Small intestine (tissue), 7 donors: ENCODE results near the gene AKAP6. TPM values are rescaled to one million over a fixed set of nuclear protein-coding genes. Genes with fewer than 3 reads are reported as not detected.
"Not testable (repeated sequence)": the region's sequence is repeated elsewhere in the genome, so short reads cannot be mapped to it uniquely, and the experiment has no call there.

Experiments used
- DNase-seq, 2 donors: peaks; one replicate each; pipeline versions ENCODE4 v3.0.0 to v3.0.0-alpha.2; 2013
- FAIRE-seq: peaks from 2 replicates; lab custom pipeline; 2012; peaks lifted over from hg19 to GRCh38; lab: Jason Lieb, UNC
- H3K27ac ChIP-seq, 3 donors: one replicate each; pipeline ENCODE4 v1.5.1; 2013; ENCODE audit warnings: low read length in 2 of 3, mild to moderate bottlenecking in 2 of 3, control low read depth in 1 of 3, inconsistent platforms in 1 of 3, low read depth in 1 of 3, moderate library complexity in 1 of 3
- H3K27me3 ChIP-seq, 3 donors: one replicate each; pipeline ENCODE4 v1.6.1; 2013; ENCODE audit warnings: low read length in 3 of 3, inconsistent platforms in 1 of 3; ENCODE audit not compliant: control insufficient read depth in 3 of 3, insufficient read depth in 3 of 3
- H3K36me3 ChIP-seq, 3 donors: one replicate each; pipeline ENCODE4 v1.6.1; 2013; ENCODE audit warnings: low read length in 3 of 3, inconsistent platforms in 1 of 3, low read depth in 1 of 3, mild to moderate bottlenecking in 1 of 3, moderate library complexity in 1 of 3; ENCODE audit not compliant: control insufficient read depth in 3 of 3, insufficient read depth in 2 of 3
- H3K4me1 ChIP-seq, 3 donors: one replicate each; pipeline ENCODE4 v1.6.1; 2013; ENCODE audit warnings: low read length in 2 of 3, inconsistent platforms in 1 of 3, low read depth in 1 of 3, mild to moderate bottlenecking in 1 of 3, moderate library complexity in 1 of 3; ENCODE audit not compliant: control insufficient read depth in 3 of 3, insufficient read depth in 2 of 3
- H3K4me3 ChIP-seq, 3 donors: one replicate each; pipeline ENCODE4 v1.5.1; 2013; ENCODE audit warnings: low read length in 3 of 3, control low read depth in 1 of 3, inconsistent platforms in 1 of 3, low read depth in 1 of 3, mild to moderate bottlenecking in 1 of 3, moderate library complexity in 1 of 3
- H3K9me3 ChIP-seq, 2 donors: one replicate each; pipeline ENCODE4 v1.6.1; 2013; ENCODE audit warnings: low read depth in 1 of 2, low read length in 1 of 2; ENCODE audit not compliant: control insufficient read depth in 2 of 2, insufficient read depth in 1 of 2
- WGBS, 3 donors: extraction: QIAGEN DNeasy Blood & Tissue Kit; methylation state at CpG; one replicate each; pipeline ENCODE4 v1.1.7; 2013; 5-methylcytosine and 5-hydroxymethylcytosine counted together
- polyA plus RNA-seq, 4 donors: library from polyadenylated mRNA; stranded (reverse) in 3 of 4; unstranded in 1 of 4; fragments of 200-250 nt in 3 of 4; fragments of 120-200 nt in 1 of 4; gene quantifications; one replicate each; pipeline versions ENCODE4 v1.2.1 to v1.2.3, GENCODE V29; 2013
- donor health status: healthy with polysubstance abuse.
- donor health status: control.
- donor health status: control.
- donor health status: Bipolar disorder and iron deficiency.
- donor health status: healthy.

Gene AKAP6
- polyA plus RNA-seq, 4 donors, result 0.45 to 3.6 (median 0.96) TPM

- 85 to 90% (median 89%) methylated on average over 2 of the region's 2 CpGs for WGBS, 3 donors
- FAIRE-seq (no peak), DNase-seq (no peak)
- no peak overlapping the region for H3K4me3 ChIP-seq
- H3K9me3 ChIP-seq, result no peaks in the 10 kb centered on the region
- H3K27ac ChIP-seq, result no peak overlapping the region
- peaks cover 0 to 13% (median 4%) of the 10 kb centered on the region in 3 donors for H3K4me1 ChIP-seq
- H3K36me3 ChIP-seq, result no peaks in the 10 kb centered on the region
- no peaks in the 10 kb centered on the region for H3K27me3 ChIP-seq
Observed at GRCh38 chr14:32576977-32577376, 247.9 kb downstream of the AKAP6 start.

DNA sequence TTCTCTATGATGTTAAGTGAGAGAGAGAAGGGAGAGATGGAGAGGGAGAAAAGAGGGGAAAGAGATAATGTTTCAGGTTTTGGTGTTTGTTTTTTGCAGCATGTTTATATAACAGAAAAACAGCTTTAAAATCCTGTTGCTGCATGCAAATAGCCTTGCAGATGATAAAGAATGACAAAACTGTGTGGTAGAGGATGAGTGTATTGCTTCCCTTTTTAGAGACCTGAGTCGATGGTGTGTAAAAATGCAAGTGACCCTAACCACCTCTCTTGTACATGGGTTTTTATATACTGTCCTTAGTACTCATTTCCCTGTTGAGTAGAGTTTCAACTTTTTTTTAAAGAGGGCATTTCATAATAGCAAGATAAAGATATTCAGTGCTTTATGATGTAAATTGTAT lies 249.1 kb downstream of the AKAP6 start:
- FAIRE-seq (no peak), DNase-seq (no peak)
- H3K27ac ChIP-seq, result no peak overlapping the region
- H3K36me3 ChIP-seq, result no peaks in the 10 kb centered on the region
- H3K27me3 ChIP-seq, result no peaks in the 10 kb centered on the region
- 55 to 65% (median 55%) methylated on average over 1 of the region's 1 CpG for WGBS, 3 donors
- peaks cover 0 to 6% (median 0%) of the 10 kb centered on the region in 3 donors for H3K4me1 ChIP-seq
- no peak overlapping the region for H3K4me3 ChIP-seq
- H3K9me3 ChIP-seq, result peaks cover 0 to 2% of the 10 kb centered on the region in 2 donors

GRCh38 chr14:32583427-32583826 lies 254.3 kb downstream of the AKAP6 start:
- not testable (repeated sequence) for H3K27ac ChIP-seq, H3K4me1 ChIP-seq, DNase-seq, H3K36me3 ChIP-seq, FAIRE-seq, H3K4me3 ChIP-seq, H3K27me3 ChIP-seq
- 86 to 92% (median 91%) methylated on average over 10 to 12 of the region's 13 CpGs for WGBS, 3 donors
- H3K9me3 ChIP-seq, result peaks cover 0 to 16% of the 10 kb centered on the region in 2 donors

DNA sequence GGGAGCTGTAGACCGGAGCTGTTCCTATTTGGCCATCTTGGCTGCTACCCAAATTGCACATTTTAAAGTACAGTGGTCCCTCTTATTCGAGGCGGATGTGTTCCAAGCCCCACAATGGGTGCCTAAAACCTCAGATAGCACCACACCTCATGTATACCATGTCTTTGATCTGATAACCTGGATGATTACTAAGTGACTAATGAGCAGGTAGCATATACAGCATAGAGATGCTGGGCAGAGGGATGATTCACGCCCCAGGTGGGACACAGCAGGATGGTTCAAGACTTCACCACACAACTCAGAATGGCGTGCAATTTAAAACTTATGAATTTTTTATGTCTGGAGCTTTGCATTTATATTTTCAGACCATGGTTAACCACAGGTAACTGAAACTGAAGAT lies 255.0 kb downstream of the AKAP6 start:
- FAIRE-seq (no peak), DNase-seq (no peak)
- H3K36me3 ChIP-seq, result no peaks in the 10 kb centered on the region
- 92 to 99% (median 94%) methylated on average over 5 of the region's 5 CpGs for WGBS, 3 donors
- no peak overlapping the region for H3K4me3 ChIP-seq
- no peak overlapping the region for H3K27ac ChIP-seq
- no peaks in the 10 kb centered on the region for H3K4me1 ChIP-seq
- no peaks in the 10 kb centered on the region for H3K27me3 ChIP-seq
- peaks cover 0 to 16% of the 10 kb centered on the region in 2 donors for H3K9me3 ChIP-seq

DNA sequence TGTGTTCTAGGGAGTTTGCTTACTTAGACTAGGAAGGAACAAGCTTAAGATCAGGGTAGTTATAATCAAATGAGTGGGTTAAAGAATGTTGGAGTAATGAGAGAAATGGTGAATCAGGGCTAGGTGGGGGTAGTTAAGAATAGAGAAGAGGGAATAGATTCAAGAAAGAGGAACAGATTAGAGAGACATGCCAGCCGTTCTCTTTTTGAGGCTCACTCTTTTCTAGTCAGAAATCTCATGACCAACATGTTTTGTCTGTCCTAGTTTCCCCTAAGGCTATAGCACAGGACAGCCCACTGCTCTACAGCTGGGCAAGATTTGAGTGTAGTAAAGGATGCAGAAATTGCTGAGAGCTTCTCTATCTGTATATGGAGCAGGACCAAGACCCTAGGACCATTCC lies 258.4 kb downstream of the AKAP6 start:
- no peak for DNase-seq
- H3K36me3 ChIP-seq, result no peaks in the 10 kb centered on the region
- WGBS, 3 donors, result 71 to 86% (median 84%) methylated on average over 1 of the region's 1 CpG
- no peaks in the 10 kb centered on the region for H3K4me1 ChIP-seq
- no peak for FAIRE-seq
- H3K27me3 ChIP-seq, result no peaks in the 10 kb centered on the region
- no peak overlapping the region for H3K27ac ChIP-seq
- H3K4me3 ChIP-seq, result no peak overlapping the region
- H3K9me3 ChIP-seq, result peaks cover 0 to 16% of the 10 kb centered on the region in 2 donors

GRCh38 chr14:32588448-32589320 lies 259.6 kb downstream of the AKAP6 start:
- 57 to 67% (median 59%) methylated on average over 6 of the region's 6 CpGs for WGBS, 3 donors

DNA sequence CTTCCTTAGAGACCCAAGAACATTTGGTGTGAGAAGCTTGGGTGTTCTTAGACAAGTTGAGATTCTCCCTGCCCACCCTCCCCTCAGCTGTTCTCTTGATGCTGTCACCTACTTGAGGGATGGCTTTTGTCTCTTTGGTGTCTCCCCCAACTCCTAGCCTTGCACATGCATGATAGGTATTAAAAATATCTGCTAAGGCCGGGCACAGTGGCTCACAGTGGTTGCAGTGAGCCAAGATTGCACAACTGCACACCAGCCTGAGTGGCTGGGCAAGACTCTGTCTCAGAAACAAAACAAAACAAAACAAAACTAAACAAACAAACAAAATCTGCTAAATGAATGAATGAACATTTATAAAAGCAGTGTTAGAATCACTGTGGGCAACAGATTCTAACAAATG lies 261.1 kb downstream of the AKAP6 start:
- WGBS, 3 donors, result 67 to 72% (median 71%) methylated on average over 1 of the region's 1 CpG
- Histone ChIP-seq H3K9me3 (peaks cover 0 to 5% of the 10 kb centered on the region in 2 donors), H3K4me1 (peaks cover 0 to 2% (median 0%) of the 10 kb centered on the region in 3 donors), H3K27ac (no peak overlapping the region), H3K4me3 (no peak overlapping the region), H3K36me3 (no peaks in the 10 kb centered on the region), H3K27me3 (no peaks in the 10 kb centered on the region)
- FAIRE-seq (no peak), DNase-seq (no peak)

More at GRCh38 chr14:32588448-32589320, 259.6 kb downstream of the AKAP6 start:
- Histone ChIP-seq H3K27ac (no peak overlapping the region), H3K27me3 (no peaks in the 10 kb centered on the region), H3K4me1 (peaks cover 0 to 2% (median 0%) of the 10 kb centered on the region in 3 donors), H3K9me3 (peaks cover 0 to 10% of the 10 kb centered on the region in 2 donors), H3K36me3 (no peaks in the 10 kb centered on the region), H3K4me3 (no peak overlapping the region)
- no peak for FAIRE-seq
- DNase-seq, result peak; percentile 22 to 52

- Histone ChIP-seq H3K36me3 (no peaks in the 10 kb centered on the region), H3K4me3 (no peak overlapping the region), H3K27me3 (no peaks in the 10 kb centered on the region), H3K4me1 (peaks cover 0 to 2% (median 0%) of the 10 kb centered on the region in 3 donors), H3K9me3 (no peaks in the 10 kb centered on the region), H3K27ac (no peak overlapping the region)
- DNase-seq (no peak), FAIRE-seq (no peak)
- WGBS, 3 donors, result 27 to 32% (median 30%) methylated on average over 1 of the region's 1 CpG
Observed at GRCh38 chr14:32593290-32593942, 264.3 kb downstream of the AKAP6 start.
